DND-41 (cell line): ENCODE results near the gene GRIK2.

ENCODE experiments used
- EZH2 ChIP-seq: IDR thresholded peaks from 3 replicates; pipeline ENCODE4 v1.6.1; 2012; ENCODE audit warnings: borderline replicate concordance, low read depth, mild to moderate bottlenecking, moderate library complexity, low read length, inconsistent platforms; ENCODE audit not compliant: severe bottlenecking
- TF ChIP-seq, protein P1 (sequence below): IDR thresholded peaks from 2 replicates; pipeline ENCODE4 v1.5.1; 2012; ENCODE audit warnings: borderline replicate concordance, low read length, moderate library complexity, mild to moderate bottlenecking; ENCODE audit not compliant: poor library complexity, severe bottlenecking; ENCODE audit errors: extremely low read depth

DNA sequence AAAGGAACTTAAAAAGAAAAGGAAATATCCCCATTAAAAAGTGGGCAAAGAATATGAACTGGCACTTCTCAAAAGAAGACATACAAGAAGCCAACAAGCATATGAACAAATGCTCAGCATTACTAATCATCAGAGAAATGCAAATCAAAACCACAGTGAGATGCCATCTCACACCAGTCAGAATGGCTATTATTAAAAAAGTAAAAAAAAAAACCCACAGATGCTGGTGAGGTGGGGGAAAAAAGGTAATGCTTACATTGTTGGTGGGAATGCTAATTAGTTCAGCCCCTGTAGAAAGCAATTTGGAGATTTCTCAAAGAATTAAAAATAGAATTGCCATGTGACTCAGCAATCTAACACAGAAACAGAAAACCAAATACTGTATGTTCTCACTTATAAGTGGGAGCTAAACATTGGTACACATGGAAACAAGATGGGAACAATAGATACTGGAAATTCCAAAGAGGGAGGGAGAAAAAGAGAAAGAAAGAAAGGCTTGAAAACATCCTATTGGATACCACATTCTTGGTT lies 437.1 kb downstream of the GRIK2 start:
- TF ChIP-seq EZH2: no peak
- TF ChIP-seq, protein P1, sequence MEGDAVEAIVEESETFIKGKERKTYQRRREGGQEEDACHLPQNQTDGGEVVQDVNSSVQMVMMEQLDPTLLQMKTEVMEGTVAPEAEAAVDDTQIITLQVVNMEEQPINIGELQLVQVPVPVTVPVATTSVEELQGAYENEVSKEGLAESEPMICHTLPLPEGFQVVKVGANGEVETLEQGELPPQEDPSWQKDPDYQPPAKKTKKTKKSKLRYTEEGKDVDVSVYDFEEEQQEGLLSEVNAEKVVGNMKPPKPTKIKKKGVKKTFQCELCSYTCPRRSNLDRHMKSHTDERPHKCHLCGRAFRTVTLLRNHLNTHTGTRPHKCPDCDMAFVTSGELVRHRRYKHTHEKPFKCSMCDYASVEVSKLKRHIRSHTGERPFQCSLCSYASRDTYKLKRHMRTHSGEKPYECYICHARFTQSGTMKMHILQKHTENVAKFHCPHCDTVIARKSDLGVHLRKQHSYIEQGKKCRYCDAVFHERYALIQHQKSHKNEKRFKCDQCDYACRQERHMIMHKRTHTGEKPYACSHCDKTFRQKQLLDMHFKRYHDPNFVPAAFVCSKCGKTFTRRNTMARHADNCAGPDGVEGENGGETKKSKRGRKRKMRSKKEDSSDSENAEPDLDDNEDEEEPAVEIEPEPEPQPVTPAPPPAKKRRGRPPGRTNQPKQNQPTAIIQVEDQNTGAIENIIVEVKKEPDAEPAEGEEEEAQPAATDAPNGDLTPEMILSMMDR: no peak
